Nephron (organoid): ENCODE measurements around the gene CTNNB1.

ENCODE experiments used
- H3K27ac Mint-ChIP-seq, 3 experiments: 2 replicates each; pipeline ENCODE4 v1.8.0; 2020; ENCODE audit warnings: mixed read lengths in 3 of 3, mild to moderate bottlenecking in 2 of 3, moderate library complexity in 1 of 3
- H3K27me3 Mint-ChIP-seq: 2 replicates; pipeline ENCODE4 v1.8.0; 2021; ENCODE audit warnings: low read depth, mild to moderate bottlenecking, moderate library complexity, mixed read lengths
- H3K36me3 Mint-ChIP-seq: 2 replicates; pipeline ENCODE4 v1.8.0; 2020; ENCODE audit warnings: low read depth, mixed read lengths
- H3K4me1 Mint-ChIP-seq: 2 replicates; pipeline ENCODE4 v1.8.0; 2020; ENCODE audit warnings: mixed read lengths
- H3K4me3 Mint-ChIP-seq, 3 experiments: 2 replicates each; pipeline ENCODE4 v1.8.0; 2020; ENCODE audit warnings: mild to moderate bottlenecking in 3 of 3, mixed read lengths in 3 of 3, moderate library complexity in 2 of 3
- H3K9me3 Mint-ChIP-seq: 2 replicates; pipeline ENCODE4 v1.8.0; 2020; ENCODE audit warnings: mixed read lengths
- CTCF ChIP-seq, 3 experiments: fragments of 200-600 bp; sonication (generic); IDR thresholded peaks; one replicate each; pipeline ENCODE4 v1.5.0; 2021; ENCODE audit warnings: antibody characterized with exemption in 3 of 3; ENCODE audit not compliant: unreplicated experiment in 3 of 3

Gene CTNNB1

GRCh38 chr3:41193794-41194539, 5.3 kb upstream of the CTNNB1 start:
- peaks cover 10% of the 10 kb centered on the region for H3K27me3 Mint-ChIP-seq
- no peaks in the 10 kb centered on the region for H3K9me3 Mint-ChIP-seq
- no peak for TF ChIP-seq CTCF (IDR thresholded peaks at IDR 0.05; ENCODE audit: unreplicated experiment in 3 of 3)
- no peaks in the 10 kb centered on the region for H3K36me3 Mint-ChIP-seq
- peaks cover 6% of the 10 kb centered on the region for H3K4me1 Mint-ChIP-seq
- no peak overlapping the region for H3K27ac Mint-ChIP-seq
- H3K4me3 Mint-ChIP-seq: no peak overlapping the region

GRCh38 chr3:41194701-41195100, 4.6 kb upstream of the CTNNB1 start:
- no peak for TF ChIP-seq CTCF (IDR thresholded peaks at IDR 0.05; ENCODE audit: unreplicated experiment in 3 of 3)
- Mint-ChIP-seq H3K27me3 (peaks cover 10% of the 10 kb centered on the region), H3K9me3 (no peaks in the 10 kb centered on the region), H3K4me3 (no peak overlapping the region), H3K27ac (no peak overlapping the region), H3K36me3 (no peaks in the 10 kb centered on the region), H3K4me1 (peaks cover 6% of the 10 kb centered on the region)

GRCh38 chr3:41195946-41196345, 3.4 kb upstream of the CTNNB1 start:
- Mint-ChIP-seq H3K27me3 (peaks cover 5% of the 10 kb centered on the region), H3K4me1 (peaks cover 6% of the 10 kb centered on the region), H3K27ac (no peak overlapping the region), H3K36me3 (no peaks in the 10 kb centered on the region), H3K9me3 (no peaks in the 10 kb centered on the region), H3K4me3 (peak overlapping the region in 1 of 3 experiments; percentile 14)
- no peak for TF ChIP-seq CTCF (IDR thresholded peaks at IDR 0.05; ENCODE audit: unreplicated experiment in 3 of 3)

- Mint-ChIP-seq H3K4me3 (no peak overlapping the region), H3K9me3 (no peaks in the 10 kb centered on the region), H3K27me3 (peaks cover 3% of the 10 kb centered on the region), H3K36me3 (no peaks in the 10 kb centered on the region), H3K4me1 (peaks cover 11% of the 10 kb centered on the region), H3K27ac (no peak overlapping the region)
- TF ChIP-seq CTCF (IDR thresholded peaks at IDR 0.05; ENCODE audit: unreplicated experiment in 3 of 3): no peak
These were observed 2.5 kb upstream of the CTNNB1 start for GRCh38 chr3:41196499-41197410.

GRCh38 chr3:41198046-41198445, 1.3 kb upstream of the CTNNB1 start:
- Mint-ChIP-seq H3K4me3 (peak overlapping the region; percentile 91 to 93 (median 92)), H3K4me1 (peaks cover 24% of the 10 kb centered on the region), H3K36me3 (no peaks in the 10 kb centered on the region), H3K9me3 (no peaks in the 10 kb centered on the region), H3K27me3 (peaks cover 3% of the 10 kb centered on the region), H3K27ac (peak overlapping the region; percentile 77 to 93 (median 93))
- TF ChIP-seq CTCF (IDR thresholded peaks at IDR 0.05; ENCODE audit: unreplicated experiment in 3 of 3): no peak
